Measurements from ENCODE around the gene SLC26A2.

- TF ChIP-seq CTCF (IDR thresholded peaks at IDR 0.05) (no peak), POLR2A (IDR thresholded peaks at IDR 0.05) (no peak), POLR2AphosphoS5 (IDR thresholded peaks at IDR 0.05) (no peak)
Measured at GRCh38 chr5:150020249-150020648, 59.7 kb downstream of the SLC26A2 start.

All from transverse colon (tissue), 4 donors.